Measurements from ENCODE around the gene SMC5.

DNA sequence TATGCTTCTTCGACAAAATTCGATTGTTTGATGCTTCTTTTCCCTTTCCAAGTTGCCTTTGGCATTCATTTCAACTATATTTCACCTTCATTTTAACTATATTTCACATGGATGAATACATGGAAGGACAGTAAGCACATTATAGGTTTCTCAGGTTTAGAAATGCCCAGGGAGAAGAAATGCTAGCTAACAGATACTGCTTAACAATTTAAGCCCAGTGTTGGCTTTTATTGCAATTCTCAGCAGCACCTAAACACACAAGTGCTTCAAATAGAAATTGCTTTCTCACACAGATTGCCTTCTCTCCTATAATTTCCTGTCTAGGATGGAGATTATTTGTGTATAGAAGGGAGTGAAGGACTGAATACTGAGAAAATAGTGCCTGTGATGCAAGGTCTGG lies 30.2 kb upstream of the SMC5 start:
- TF ChIP-seq, protein P1, sequence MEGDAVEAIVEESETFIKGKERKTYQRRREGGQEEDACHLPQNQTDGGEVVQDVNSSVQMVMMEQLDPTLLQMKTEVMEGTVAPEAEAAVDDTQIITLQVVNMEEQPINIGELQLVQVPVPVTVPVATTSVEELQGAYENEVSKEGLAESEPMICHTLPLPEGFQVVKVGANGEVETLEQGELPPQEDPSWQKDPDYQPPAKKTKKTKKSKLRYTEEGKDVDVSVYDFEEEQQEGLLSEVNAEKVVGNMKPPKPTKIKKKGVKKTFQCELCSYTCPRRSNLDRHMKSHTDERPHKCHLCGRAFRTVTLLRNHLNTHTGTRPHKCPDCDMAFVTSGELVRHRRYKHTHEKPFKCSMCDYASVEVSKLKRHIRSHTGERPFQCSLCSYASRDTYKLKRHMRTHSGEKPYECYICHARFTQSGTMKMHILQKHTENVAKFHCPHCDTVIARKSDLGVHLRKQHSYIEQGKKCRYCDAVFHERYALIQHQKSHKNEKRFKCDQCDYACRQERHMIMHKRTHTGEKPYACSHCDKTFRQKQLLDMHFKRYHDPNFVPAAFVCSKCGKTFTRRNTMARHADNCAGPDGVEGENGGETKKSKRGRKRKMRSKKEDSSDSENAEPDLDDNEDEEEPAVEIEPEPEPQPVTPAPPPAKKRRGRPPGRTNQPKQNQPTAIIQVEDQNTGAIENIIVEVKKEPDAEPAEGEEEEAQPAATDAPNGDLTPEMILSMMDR (IDR thresholded peaks at IDR 0.05), result no peak
- TF ChIP-seq POLR2A (IDR thresholded peaks at IDR 0.05) (no peak), EP300 (IDR thresholded peaks at IDR 0.05) (no peak)
